Activated T-cell treated with anti-CD3 and anti-CD28 coated beads for 24 hours (primary cell): ENCODE measurements around the gene REXO4.

Experiments used
- DNase-seq: peaks from one replicate; pipeline ENCODE4 v3.0.0-alpha.2; 2020; ENCODE audit warnings: low read depth

The REXO4 gene

DNA sequence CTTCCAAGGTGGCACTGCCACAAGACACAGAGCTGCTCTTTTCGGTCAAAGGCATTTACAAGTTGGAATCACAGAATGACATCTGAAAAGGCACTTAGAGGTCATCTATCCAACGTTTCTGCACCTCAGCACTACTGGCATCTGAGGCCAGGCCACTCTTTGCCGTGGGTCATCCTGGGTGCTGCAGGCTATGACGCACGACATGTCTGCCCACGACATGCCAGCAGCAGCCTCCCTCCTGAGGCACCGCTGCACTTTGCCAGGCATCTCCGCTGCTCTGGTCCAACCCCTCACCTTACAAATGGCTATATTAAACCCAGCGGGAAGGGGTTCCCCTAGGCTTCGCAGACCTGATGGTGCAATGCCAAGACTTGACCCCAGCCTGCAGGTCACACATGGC lies 50.0 kb downstream of the REXO4 start:
- DNase-seq: no peak

- no peak for DNase-seq
Observed at GRCh38 chr9:133367221-133367620, 50.6 kb downstream of the REXO4 start.

DNA sequence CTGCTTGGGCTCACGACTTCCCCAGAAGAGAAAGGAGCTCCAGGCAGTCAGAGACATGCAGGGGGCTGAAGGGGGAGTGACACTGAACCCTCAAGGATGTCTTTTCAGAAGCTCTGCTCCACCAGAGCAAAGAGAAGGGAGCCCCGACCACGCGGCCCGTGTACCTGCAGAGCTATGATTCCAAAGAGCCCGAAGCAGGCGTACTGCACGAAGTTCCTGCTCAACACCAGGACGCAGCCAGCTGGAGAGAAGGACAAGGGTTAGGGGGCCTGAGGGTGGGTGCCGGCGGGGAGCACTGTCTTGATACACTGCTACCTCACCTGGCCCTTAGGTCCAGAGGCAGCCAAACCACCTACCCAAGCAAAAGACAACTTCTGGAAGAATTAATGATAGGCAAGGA lies 51.4 kb downstream of the REXO4 start:
- no peak for DNase-seq

DNA sequence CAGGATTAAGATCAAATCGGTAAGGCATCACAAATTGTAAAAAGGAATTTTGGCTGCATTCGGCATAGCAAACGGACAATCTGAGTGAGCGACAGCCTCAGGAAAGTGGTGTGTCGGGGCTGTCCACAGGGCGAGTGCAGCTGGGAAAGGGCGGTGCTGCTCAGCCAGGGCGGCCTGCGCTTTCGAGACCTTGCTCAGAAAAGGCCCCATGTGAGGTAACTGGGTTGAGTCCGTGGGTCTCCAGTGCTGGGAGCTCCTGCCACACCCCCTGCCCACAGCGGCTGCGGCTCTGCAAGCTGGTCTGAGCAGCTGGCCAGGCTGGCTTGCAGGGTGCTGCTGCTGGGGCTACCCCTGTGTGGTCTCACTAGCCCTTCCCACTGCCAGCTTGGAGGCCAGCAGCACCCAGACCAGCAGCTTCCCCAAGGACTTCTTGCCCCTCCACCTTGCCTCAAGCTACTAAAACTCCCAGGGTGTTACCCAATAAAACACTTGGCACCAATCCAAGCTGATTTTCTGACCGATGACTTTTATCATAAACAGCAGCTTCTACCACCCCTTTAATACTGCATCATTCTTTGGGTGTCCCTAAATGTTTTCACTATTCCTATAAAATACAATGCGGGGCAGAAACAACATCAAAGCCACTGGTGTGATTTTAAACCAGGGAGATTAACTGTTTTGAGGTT lies 55.3 kb downstream of the REXO4 start:
- no peak for DNase-seq

- no peak for DNase-seq
Observed at GRCh38 chr9:133361507-133362092, 56.2 kb downstream of the REXO4 start.

DNA sequence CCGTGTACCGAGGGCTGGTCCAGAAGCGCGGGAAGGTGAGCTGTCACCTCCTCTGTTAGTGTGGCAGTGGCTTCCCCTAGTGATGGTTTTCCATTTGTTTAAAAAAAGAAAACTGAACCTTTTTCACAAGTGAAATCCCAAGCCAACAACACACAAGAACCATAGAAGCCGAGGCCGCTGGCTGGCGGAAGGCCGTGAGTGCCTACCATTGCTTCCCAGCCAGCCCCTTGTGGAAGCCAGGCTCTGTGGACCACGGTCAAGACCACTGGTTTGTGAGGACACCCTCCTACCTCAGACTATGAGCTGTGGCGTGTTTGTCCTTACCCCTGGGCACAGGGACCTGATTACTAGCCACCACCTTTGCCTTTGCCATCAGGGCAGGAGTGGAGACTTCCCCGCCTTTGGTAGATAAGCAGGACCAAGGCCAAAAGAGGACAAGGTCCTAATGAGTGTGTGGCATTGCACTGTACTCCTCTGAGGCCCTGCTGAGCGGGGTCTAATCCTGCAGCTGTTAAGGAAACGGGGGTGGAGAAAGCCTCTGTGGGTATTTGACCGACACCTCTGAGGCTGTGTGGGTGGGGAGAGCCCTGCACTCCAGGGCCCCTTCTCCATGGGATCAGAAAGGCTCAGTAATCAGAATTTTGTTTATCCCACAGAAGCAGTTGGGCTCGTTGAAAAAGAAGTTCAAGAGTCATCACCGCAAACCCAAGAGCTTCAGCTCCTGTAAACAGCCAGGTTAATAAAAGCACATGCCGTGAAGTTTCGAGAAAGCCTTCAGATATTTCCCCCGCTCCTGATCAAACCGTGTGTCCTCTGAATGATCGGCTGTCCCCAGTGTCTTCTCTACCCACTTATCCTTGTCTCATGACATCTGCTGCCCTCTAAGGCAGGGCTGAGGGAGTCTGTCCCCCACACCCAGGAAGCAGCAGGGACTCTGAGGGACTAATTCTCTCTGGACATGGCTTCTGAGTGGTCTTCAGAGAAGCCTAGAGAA lies 57.1 kb downstream of the REXO4 start:
- DNase-seq: no peak

GRCh38 chr9:133359399-133360175 lies 58.2 kb downstream of the REXO4 start:
- DNase-seq: no peak

DNA sequence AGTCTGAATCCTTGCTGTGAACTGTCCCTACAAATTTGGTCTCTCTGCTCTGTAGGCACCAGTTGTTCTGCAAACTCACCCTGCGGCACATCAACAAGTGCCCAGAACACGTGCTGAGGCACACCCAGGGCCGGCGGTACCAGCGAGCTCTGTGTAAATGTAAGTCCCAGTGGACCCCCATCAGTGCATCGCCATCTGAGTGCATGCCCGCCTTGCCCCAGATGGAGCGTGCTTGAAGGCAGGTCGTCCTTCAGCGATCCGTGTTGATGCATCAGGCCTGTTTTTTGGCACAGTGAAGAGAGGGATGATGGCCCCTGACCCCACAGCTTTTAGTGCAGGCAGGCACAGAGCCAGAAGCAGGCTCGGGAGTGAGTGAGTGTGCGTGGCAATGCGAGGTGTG lies 60.2 kb downstream of the REXO4 start:
- DNase-seq: no peak

DNA sequence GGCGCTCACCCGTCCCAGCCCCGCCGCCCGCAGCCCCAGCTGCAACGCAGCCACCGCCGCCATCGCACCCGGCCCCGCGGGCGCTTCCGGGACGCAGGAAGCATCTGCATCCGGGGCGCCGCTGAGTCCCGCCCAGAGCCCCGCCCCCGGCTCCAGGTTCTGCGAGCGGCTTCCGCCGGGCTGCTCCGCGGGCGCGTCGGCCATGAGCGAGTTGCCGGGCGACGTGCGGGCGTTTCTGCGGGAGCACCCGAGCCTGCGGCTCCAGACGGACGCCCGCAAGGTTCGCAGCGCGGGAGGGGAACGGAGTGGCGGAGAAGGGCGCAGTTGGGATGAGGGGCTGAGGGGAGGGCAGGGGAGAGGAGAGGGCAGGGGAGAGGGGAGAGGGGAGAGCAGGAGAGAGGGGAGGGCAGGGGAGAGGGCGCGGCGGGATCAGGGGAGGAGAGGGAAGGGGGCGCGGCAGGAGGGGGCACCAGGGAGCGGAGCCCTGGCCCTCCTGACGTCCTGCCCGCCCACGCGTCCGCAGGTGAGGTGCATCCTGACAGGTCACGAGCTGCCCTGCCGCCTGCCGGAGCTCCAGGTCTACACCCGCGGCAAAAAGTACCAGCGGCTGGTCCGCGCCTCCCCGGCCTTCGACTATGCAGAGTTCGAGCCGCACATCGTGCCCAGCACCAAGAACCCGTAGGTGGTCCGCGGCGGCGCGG lies 61.3 kb downstream of the REXO4 start, which contains the start of the genes SURF1 and SURF2:
TSS of gene SURF1 (minus strand) at position 97 of the 701 bp plus-strand sequence. CDS start at position 63, 34 bp downstream.
TSS of gene SURF2 (plus strand) at position 160 of the 701 bp plus-strand sequence. CDS start at position 203, 43 bp downstream.
- peak; percentile 88 for DNase-seq
